SK-N-SH treated with all-trans-retinoic acid at 6 μM for 48 hours (cell line): Measurements from ENCODE around the gene WDR49.

Experiments
- ATAC-seq: fragments of 200-7000 bp; cut with Tn5 transposase; 3 replicates; pipeline ENCODE4 v1.9.1; 2020; ENCODE audit warnings: mild to moderate bottlenecking, moderate library complexity
- ARNTL ChIP-seq: fragments of 450-650 bp; formaldehyde crosslinking; IDR thresholded peaks from 2 replicates; pipeline ENCODE4 v1.5.0; 2020; ENCODE audit warnings: low read depth, mild to moderate bottlenecking, moderate library complexity, borderline replicate concordance
- BACH2 ChIP-seq: fragments of 250-450 bp; sonication (Bioruptor Pico); IDR thresholded peaks from 2 replicates; pipeline ENCODE4 v1.9.0; 2021; ENCODE audit warnings: mild to moderate bottlenecking, borderline replicate concordance
- CREB5 ChIP-seq: fragments of 250-450 bp; sonication (Bioruptor Pico); IDR thresholded peaks from 2 replicates; pipeline ENCODE4 v1.5.1; 2020; ENCODE audit warnings: low read depth, mild to moderate bottlenecking, moderate library complexity
- CSDC2 ChIP-seq: fragments of 250-450 bp; sonication (Bioruptor Pico); IDR thresholded peaks from 2 replicates; pipeline ENCODE4 v1.5.0; 2020; ENCODE audit warnings: mild to moderate bottlenecking, moderate library complexity
- CSRNP3 ChIP-seq: fragments of 250-450 bp; sonication (Bioruptor Pico); IDR thresholded peaks from 2 replicates; pipeline ENCODE4 v1.5.1; 2021; ENCODE audit warnings: mild to moderate bottlenecking, moderate library complexity
- ESRRG ChIP-seq: fragments of 250-450 bp; sonication (Bioruptor Pico); IDR thresholded peaks from 2 replicates; pipeline ENCODE4 v1.6.1; 2021; ENCODE audit warnings: mild to moderate bottlenecking
- GLIS3 ChIP-seq: fragments of 250-450 bp; sonication (Bioruptor Pico); IDR thresholded peaks from 2 replicates; pipeline ENCODE4 v1.5.0; 2020; ENCODE audit warnings: mild to moderate bottlenecking, moderate library complexity
- ISL1 ChIP-seq: fragments of 250-450 bp; sonication (Bioruptor Pico); IDR thresholded peaks from 2 replicates; pipeline ENCODE4 v2.1.2; 2022; ENCODE audit warnings: mild to moderate bottlenecking, moderate library complexity
- OSR1 ChIP-seq: fragments of 250-450 bp; sonication (Bioruptor Pico); IDR thresholded peaks from 2 replicates; pipeline ENCODE4 v1.8.0; 2022; ENCODE audit warnings: moderate library complexity, mild to moderate bottlenecking, inconsistent platforms
- POU6F1 ChIP-seq: fragments of 250-450 bp; sonication (Bioruptor Pico); IDR thresholded peaks from 2 replicates; pipeline ENCODE4 v1.8.0; 2021; ENCODE audit warnings: low read depth, mild to moderate bottlenecking, moderate library complexity, borderline replicate concordance
- PPARA ChIP-seq: fragments of 250-450 bp; sonication (Bioruptor Pico); IDR thresholded peaks from 2 replicates; pipeline ENCODE4 v1.5.0; 2020; ENCODE audit warnings: mild to moderate bottlenecking, borderline replicate concordance
- RARB ChIP-seq: fragments of 250-450 bp; sonication (Bioruptor Pico); IDR thresholded peaks from 2 replicates; pipeline ENCODE4 v1.8.0; 2021; ENCODE audit warnings: mild to moderate bottlenecking, moderate library complexity
- TCF4 ChIP-seq: fragments of 250-450 bp; sonication (Bioruptor Pico); IDR thresholded peaks from 2 replicates; pipeline ENCODE4 v1.8.0; 2021; ENCODE audit warnings: mild to moderate bottlenecking, moderate library complexity, borderline replicate concordance
- TOX ChIP-seq: fragments of 250-450 bp; sonication (Bioruptor Pico); IDR thresholded peaks from 2 replicates; pipeline ENCODE4 v1.8.0; 2021; ENCODE audit warnings: mild to moderate bottlenecking, moderate library complexity, borderline replicate concordance
- ZC3H10 ChIP-seq: fragments of 250-450 bp; sonication (Bioruptor Pico); IDR thresholded peaks from 2 replicates; pipeline ENCODE4 v1.5.1; 2021; ENCODE audit warnings: mild to moderate bottlenecking, moderate library complexity
- ZFP3 ChIP-seq: fragments of 250-450 bp; sonication (Bioruptor Pico); IDR thresholded peaks from 2 replicates; pipeline ENCODE4 v1.5.0; 2020; ENCODE audit warnings: mild to moderate bottlenecking, moderate library complexity
- ZFP30 ChIP-seq: fragments of 450-650 bp; formaldehyde crosslinking; IDR thresholded peaks from 2 replicates; pipeline ENCODE4 v1.5.0; 2022; ENCODE audit warnings: mild to moderate bottlenecking, moderate library complexity
- ZNF565 ChIP-seq: fragments of 450-650 bp; formaldehyde crosslinking; conservative IDR thresholded peaks from 2 replicates; pipeline ENCODE4 v1.5.0; 2020; ENCODE audit warnings: low read depth, mild to moderate bottlenecking, moderate library complexity
- ZNF70 ChIP-seq: fragments of 450-650 bp; formaldehyde crosslinking; IDR thresholded peaks from 2 replicates; pipeline ENCODE4 v1.5.0; 2020; ENCODE audit warnings: mild to moderate bottlenecking, moderate library complexity
- TF ChIP-seq, protein P1 (sequence below): fragments of 250-450 bp; sonication (Bioruptor Pico); IDR thresholded peaks from 2 replicates; pipeline ENCODE4 v1.8.0; 2020; ENCODE audit warnings: mild to moderate bottlenecking, moderate library complexity, borderline replicate concordance
- TF ChIP-seq, protein P2 (sequence below): fragments of 250-450 bp; sonication (Bioruptor Pico); IDR thresholded peaks from 2 replicates; pipeline ENCODE4 v1.5.0; 2020; ENCODE audit warnings: mild to moderate bottlenecking, moderate library complexity

Gene WDR49

GRCh38 chr3:167484551-167484950 lies 169.2 kb downstream of the WDR49 start (continued):
- no peak for TF ChIP-seq ARNTL
- TF ChIP-seq BACH2 (CRISPR knock-in tag) = no peak
- no peak for TF ChIP-seq ESRRG
- TF ChIP-seq CSDC2 (CRISPR knock-in tag) = no peak
- TF ChIP-seq, all 23 proteins: peak for 0

DNA sequence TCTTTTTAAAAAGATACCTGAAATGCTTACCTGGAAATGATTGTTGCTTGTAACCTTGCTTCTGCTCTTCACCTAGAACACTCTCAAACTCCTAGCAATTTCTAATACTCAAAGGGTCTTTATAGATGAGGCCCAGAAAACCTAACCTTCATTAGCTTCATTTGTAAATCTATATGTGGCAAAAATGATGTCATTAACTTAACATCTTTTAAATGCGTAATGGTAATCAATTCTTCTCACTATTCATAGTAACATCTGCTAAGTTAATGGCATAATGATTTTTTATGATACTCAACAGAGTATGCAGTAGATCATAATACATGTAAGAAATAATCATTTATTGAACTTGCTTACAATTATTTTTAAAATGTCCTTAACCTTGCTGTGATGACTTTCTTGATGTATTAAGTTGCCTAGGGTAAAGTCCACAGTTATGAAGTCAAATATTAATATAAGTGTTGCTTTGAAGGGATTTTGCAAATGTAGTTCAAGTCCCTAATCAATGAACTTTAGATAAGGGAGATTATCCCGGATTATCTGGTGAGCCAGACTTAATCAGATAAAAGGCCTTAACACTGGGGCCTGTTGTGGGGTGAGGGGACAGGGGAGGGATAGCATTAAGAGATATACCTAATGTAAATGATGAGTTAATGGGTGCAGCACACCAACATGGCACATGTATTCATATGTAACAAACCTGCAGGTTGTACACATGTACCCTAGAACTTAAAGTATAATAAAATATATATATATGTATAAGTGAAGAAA lies 169.8 kb downstream of the WDR49 start:
- no peak for ATAC-seq
- TF ChIP-seq PPARA (CRISPR knock-in tag) (no peak), CREB5 (no peak), TOX (CRISPR knock-in tag) (no peak), POU6F1 (CRISPR knock-in tag) (no peak)

- TF ChIP-seq ZC3H10 (CRISPR knock-in tag) (no peak), TCF4 (no peak), ARNTL (no peak), BACH2 (CRISPR knock-in tag) (no peak), TOX (CRISPR knock-in tag) (no peak), OSR1 (no peak), GLIS3 (no peak), ZFP30 (CRISPR knock-in tag) (no peak), ZNF70 (CRISPR knock-in tag) (no peak), ZNF565 (CRISPR knock-in tag) (no peak), CSDC2 (CRISPR knock-in tag) (no peak), RARB (no peak), ZFP3 (CRISPR knock-in tag) (no peak), ESRRG (no peak)
- TF ChIP-seq, protein P1, sequence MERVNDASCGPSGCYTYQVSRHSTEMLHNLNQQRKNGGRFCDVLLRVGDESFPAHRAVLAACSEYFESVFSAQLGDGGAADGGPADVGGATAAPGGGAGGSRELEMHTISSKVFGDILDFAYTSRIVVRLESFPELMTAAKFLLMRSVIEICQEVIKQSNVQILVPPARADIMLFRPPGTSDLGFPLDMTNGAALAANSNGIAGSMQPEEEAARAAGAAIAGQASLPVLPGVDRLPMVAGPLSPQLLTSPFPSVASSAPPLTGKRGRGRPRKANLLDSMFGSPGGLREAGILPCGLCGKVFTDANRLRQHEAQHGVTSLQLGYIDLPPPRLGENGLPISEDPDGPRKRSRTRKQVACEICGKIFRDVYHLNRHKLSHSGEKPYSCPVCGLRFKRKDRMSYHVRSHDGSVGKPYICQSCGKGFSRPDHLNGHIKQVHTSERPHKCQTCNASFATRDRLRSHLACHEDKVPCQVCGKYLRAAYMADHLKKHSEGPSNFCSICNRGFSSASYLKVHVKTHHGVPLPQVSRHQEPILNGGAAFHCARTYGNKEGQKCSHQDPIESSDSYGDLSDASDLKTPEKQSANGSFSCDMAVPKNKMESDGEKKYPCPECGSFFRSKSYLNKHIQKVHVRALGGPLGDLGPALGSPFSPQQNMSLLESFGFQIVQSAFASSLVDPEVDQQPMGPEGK (CRISPR knock-in tag) = no peak
- TF ChIP-seq, protein P2, sequence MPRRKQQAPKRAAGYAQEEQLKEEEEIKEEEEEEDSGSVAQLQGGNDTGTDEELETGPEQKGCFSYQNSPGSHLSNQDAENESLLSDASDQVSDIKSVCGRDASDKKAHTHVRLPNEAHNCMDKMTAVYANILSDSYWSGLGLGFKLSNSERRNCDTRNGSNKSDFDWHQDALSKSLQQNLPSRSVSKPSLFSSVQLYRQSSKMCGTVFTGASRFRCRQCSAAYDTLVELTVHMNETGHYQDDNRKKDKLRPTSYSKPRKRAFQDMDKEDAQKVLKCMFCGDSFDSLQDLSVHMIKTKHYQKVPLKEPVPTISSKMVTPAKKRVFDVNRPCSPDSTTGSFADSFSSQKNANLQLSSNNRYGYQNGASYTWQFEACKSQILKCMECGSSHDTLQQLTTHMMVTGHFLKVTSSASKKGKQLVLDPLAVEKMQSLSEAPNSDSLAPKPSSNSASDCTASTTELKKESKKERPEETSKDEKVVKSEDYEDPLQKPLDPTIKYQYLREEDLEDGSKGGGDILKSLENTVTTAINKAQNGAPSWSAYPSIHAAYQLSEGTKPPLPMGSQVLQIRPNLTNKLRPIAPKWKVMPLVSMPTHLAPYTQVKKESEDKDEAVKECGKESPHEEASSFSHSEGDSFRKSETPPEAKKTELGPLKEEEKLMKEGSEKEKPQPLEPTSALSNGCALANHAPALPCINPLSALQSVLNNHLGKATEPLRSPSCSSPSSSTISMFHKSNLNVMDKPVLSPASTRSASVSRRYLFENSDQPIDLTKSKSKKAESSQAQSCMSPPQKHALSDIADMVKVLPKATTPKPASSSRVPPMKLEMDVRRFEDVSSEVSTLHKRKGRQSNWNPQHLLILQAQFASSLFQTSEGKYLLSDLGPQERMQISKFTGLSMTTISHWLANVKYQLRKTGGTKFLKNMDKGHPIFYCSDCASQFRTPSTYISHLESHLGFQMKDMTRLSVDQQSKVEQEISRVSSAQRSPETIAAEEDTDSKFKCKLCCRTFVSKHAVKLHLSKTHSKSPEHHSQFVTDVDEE (CRISPR knock-in tag) = no peak
- ATAC-seq = no peak
These were observed 172.6 kb downstream of the WDR49 start for GRCh38 chr3:167481164-167481563.

DNA sequence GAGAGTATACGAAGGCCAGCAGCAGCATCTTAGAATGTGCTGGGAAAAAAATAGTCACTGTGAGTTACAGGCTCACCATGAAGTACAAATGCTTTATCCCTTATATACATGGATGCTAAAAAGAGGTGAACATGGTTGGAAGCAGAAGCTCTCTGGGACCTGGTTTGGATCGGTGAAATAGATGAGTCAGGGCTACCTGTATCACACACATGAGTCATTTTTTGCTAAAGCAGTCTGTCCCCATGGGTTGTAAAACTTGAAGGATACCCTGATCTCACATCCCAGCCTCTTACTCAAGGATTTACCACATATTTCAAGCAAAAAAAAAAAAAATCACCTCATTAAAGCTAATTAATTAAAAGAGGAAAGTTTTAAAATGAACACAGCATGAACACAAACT lies 173.0 kb downstream of the WDR49 start:
- TF ChIP-seq ZNF565 (CRISPR knock-in tag) (no peak), PPARA (CRISPR knock-in tag) (no peak), ZFP3 (CRISPR knock-in tag) (no peak), TOX (CRISPR knock-in tag) (no peak), ISL1 (no peak), POU6F1 (CRISPR knock-in tag) (no peak), CSDC2 (CRISPR knock-in tag) (no peak), GLIS3 (no peak), CSRNP3 (CRISPR knock-in tag) (no peak), BACH2 (CRISPR knock-in tag) (no peak)
- TF ChIP-seq, protein P2 (CRISPR knock-in tag) = no peak
- no peak for ATAC-seq
